ENCODE data around the gene TYW1B.
A peak's percentile ranks its signal among the peaks of the same experiment; 100 is the strongest.
"Not testable (repeated sequence)": the region's sequence is repeated elsewhere in the genome, so short reads cannot be mapped to it uniquely, and the experiment has no call there.

TYW1B gene

DNA sequence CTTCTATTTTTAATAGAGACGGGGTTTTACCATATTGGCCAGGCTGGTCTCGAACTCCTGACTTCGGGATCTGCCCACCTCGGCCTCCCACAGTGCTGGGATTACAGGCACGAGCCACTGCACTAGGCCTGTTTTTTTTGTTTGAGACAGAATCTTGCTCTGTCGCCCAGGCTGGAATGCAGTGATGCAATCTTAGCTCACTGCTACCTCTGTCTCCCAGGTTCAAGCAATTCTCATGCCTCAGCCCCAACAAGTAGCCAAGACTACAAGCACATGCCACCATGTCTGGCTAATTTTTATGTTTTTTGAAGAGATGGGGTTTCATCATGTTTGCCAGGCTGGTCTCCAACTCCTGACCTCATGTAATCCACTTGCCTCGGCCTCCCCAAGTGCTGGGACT lies 73.7 kb downstream of the TYW1B start:
- peak; percentile 48 for DNase-seq (ENCODE audit: low read depth, low spot score)

DNA sequence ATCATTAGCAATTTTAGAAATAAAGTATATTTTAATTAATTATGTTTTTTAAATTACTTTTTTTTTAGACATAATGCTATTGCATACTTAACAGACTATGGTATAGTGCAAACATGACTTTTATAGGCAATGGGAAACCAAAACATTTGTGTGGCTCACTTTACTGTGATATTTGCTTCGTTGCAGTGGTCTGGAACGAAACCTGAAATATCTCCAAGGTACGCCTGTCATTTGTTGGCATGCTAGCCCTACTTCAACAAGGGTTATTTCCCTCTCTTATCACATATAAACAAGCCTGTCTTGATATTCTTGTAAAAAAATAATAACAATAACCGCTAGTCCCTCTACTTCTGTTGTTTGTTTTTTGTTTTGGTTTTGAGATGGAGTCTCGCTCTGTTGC lies 74.2 kb downstream of the TYW1B start:
- no peak for DNase-seq (ENCODE audit: low read depth, low spot score)

DNA sequence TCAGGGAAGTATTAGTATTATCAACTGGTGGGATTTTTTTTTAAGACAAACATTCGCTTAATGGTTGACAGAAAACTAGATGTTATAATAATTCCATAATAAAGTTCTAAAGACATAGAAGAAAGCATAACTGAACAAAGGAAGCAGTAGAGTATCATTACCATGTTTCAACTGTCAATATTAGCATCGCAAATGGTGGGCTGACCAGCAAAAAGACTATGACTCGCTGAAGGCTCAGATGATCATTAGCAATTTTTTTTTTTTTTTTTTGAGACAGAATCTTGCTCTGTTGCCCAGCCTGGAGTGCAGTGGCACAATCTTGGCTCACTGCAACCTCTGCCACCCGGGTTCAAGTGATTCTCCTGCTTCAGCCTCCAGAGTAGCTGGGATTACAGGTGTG lies 74.8 kb downstream of the TYW1B start:
- not testable (repeated sequence) for DNase-seq (ENCODE audit: low read depth, low spot score)

DNA sequence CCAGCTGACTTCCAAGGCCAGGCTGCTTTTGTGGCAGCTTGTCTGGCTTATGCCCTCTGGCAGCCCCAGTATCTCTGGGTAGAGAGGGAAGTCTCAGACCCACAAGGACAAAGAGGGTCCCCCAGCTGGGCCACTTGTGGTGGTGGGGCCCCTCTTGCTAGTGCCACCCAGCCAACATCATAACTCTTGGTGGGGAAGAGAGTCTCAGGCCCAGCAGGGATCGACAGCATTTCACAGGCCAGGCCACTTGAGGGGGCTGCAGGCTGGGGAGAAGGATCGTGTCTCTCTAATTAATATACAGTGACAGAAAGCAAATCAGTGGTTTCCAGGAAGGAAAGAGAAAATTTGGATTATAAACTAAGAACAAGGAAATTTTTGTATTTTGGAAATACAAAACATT lies 76.0 kb downstream of the TYW1B start:
- DNase-seq (ENCODE audit: low read depth, low spot score): peak; percentile 27

DNA sequence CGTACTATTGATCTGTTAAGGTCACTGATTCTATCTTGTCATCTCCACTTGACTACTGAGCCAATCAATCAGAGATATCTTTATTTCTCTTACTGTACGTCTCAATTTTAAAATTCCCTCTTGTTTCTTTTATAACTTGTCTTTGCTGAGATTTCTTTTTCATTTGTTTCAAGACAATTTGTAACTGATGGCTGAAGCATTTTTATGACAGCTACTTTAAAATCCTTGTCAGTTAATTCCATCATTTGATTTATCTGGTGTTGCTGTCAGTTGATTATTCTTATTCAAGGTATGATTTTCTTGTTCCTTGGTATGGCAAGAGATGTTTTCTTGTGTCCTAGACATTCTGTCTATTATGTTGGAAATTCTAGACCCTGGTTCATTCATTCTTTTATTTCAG lies 76.6 kb downstream of the TYW1B start:
- DNase-seq (ENCODE audit: low read depth, low spot score): no peak

DNA sequence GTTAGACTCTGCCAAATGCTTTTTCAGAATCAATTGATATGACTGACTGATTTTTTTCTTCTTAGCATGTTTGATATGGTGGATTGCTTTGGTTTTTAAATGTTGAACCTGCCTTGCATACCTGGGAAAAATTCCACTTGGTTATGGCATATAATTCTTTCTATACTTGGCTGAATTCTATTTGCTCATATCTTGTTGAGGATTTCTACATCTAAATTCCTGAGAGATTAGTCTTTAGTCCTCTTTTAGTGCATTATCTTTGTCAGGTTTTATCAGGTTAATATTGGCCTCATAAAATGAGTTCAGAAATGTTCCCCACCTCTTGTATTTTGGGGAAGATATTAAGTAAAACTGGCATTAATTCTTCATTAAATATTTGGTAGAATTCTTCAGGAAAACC lies 79.4 kb downstream of the TYW1B start:
- DNase-seq (ENCODE audit: low read depth, low spot score): not testable (repeated sequence)

DNA sequence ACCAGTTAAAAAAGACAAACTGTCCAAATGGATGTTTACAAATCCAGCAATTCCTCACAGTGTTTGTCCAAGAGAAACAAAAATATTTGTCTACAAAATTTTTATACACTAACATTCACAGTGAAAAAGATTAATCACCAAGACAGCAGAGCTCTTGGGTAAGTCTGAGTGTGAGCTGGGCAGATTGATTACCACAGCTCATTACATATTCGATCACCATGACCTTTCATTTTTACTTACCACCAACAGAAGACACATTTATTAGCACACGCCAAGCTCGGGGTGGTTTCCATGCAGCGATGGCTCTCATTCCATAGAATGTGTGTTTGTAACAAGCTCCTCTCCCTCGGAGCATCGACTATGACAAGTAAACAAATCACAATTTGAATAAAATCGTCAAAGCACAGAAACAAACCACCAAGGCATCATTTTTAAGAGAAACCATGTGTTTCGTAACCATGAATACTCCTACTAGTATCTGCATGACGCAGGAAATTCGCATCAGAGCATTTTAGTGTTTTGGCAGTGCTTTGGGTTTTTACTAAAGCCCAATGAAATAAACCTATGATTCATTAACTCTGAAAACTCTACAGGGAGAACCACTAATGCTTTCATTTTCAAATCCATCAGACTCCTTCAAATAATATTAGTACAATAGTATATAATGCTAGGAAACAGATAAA lies 83.6 kb downstream of the TYW1B start:
- DNase-seq (ENCODE audit: low read depth, low spot score): not testable (repeated sequence)

DNA sequence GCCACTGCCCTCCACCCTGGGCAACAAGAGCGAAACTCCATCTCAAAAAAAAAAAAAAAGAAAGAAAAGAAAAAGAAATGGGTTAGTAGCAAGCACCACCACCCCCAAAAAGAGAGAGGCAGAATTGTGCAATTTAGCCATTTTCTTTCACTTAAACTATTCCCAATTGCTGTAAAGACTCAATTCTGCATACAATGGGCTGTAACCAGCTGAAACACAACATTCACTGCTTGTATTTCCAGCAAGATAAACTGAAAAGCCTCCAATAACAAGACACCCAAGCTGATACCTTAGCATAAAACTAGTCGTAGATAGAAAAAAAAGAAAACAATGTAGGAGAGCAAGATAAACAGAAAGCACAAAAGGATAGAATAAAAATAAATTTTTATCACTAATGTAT lies 84.2 kb downstream of the TYW1B start:
- not testable (repeated sequence) for DNase-seq (ENCODE audit: low read depth, low spot score)

DNA sequence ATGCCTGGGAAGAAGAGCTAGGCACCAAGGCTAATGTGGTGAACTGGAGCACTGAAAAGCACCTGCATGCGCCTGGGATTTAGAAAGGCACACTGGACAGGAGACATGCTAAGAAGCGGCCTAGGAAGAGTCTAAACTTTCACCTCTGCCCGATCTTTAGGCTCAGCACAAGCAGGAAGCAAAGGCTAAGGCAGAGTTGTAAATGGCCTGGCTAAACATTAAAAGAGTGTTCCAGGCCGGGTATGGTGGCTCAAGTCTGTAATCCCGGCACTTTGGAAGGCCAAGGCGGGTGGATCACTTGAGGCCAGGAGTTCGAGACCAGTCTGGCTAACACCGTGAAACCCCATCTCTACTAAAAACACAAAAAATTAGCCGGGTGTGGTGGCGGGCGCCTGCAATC lies 88.3 kb downstream of the TYW1B start:
- not testable (repeated sequence) for DNase-seq (ENCODE audit: low read depth, low spot score)

DNA sequence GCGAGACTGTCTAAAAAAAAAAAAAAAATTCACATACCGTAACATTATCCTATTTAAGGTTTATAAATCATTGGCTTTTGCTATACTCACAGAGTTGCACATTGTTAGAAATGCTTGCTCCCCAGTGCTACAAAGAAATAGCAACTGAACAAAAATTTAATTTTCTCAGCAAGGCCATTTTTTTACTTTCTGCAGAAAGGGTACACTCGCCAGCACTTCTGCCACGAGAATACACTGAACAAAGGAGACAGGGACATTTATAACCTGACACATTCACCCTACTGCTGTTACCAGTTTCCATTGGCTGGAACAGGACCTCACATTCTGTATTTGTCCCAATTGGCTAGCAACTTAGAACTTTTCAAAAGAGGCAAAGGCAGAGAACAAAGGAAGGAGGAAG lies 92.1 kb downstream of the TYW1B start:
- not testable (repeated sequence) for DNase-seq (ENCODE audit: low read depth, low spot score)

DNA sequence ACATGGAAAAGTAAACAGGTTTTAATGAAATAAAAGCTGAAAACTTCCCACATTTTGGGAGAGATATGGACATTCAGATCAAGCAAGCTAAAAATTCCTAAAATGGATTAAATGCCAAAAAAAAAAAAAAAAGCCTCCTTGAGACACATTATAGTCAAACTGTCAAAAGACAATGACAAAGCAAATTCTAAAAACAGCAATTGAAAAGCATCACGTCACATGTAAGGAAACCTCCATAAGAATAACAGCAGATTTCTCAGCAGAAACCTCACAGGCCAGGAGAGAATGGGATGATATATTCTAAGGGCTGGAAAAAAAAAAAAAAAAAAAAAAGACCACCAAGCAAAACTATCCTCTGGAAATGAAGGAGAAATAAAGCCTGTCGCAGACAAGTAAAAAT lies 97.2 kb downstream of the TYW1B start:
- not testable (repeated sequence) for DNase-seq (ENCODE audit: low read depth, low spot score)

DNA sequence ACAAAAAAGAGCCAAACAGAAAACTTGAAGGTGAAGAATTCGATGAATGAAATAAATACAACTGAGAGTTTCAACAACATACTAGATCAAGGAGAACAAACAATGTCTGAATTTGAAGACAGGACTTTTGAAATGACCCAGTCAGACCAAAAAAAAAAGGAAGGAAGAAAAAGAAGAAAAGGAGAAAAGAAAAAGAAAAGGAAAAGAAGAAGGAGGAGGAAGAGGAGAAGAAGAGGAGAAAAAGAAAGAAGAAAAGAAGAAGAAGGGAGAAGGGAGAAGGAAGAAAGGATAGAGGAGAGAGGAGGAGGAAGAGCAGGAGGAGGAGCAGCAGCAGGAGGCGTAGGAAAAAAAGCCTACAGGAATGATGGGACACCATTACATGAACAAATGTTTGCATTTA lies 97.6 kb downstream of the TYW1B start:
- DNase-seq (ENCODE audit: low read depth, low spot score): not testable (repeated sequence)

DNA sequence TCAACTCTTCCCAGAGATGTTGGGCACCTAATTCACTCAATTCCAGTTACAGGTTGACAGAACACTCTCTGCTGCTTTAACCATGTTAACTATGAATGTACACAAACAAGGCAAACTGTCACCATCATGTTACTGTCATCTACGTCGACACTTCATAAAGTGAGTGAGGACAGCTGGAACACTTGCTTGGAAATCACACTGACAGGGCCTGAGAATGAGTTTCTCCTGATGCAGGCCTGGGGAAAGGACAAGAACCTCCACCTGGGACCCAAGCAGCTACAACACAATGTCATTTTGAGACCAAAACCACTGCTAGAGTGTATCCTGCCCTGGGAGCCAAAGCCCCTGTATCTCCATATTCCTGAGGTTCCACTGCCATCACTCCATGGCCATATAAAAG lies 98.9 kb downstream of the TYW1B start:
- DNase-seq (ENCODE audit: low read depth, low spot score): not testable (repeated sequence)

DNA sequence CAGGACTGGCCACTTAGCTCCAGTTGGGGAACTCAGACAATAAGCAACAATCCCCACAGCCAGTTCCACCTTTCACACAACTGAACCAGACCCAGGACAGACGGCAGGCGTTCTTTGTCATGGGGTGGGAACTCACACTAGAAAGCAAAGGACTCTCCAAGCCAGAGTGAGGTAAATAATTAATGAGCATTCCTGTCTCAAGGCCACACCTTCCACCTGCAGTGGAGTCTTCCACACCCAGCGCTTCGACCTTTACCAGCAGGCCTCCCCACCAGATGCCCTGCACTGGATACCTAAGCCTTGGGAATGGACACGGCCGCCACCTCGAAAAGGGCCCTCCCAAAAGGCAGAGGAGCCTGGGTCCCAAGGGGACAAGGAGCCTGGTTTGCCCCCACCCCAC lies 105.3 kb downstream of the TYW1B start:
- DNase-seq (ENCODE audit: low read depth, low spot score): peak; percentile 65

DNA sequence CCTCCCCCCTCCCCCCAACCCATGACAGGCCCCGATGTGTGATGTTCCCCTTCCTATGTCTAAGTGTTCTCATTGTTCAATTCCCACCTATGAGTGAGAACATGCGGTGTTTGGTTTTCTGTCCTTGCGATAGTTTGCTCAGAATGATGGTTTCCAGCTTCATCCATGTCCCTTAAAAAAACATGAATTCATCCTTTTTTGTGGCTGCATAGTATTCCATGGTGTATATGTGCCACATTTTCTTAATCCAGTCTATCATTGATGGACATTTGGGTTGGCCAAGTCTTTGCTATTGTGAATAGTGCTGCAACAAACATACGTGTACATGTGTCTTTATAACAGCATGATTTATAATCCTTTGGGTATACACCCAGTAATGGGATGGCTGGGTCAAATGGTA lies 107.1 kb downstream of the TYW1B start:
- DNase-seq (ENCODE audit: low read depth, low spot score): not testable (repeated sequence)

DNA sequence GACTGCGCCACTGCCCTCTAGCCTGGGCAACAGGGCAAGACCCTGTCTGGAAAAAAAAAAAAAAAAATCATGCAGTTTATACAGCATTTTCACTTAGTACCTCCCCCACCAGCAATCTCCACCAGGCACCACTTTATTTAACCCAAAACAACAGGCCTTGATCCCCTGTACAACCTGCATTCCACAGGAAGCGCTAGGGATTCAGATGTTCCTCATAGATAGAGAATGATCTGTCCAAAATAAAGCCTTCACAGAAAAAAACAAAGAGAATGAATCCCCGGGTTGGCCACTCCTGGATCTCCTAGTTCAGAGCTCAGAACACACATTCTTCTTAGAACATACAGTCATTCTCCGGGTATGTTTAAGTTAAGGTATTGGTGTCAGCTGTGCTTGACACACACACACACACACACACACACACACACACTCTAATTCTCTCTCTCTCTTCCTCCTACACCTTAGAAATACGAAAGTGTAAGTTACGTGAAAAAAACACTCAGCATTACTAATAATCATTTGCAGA lies 110.7 kb downstream of the TYW1B start:
- peak; percentile 41 for DNase-seq (ENCODE audit: low read depth, low spot score)

DNA sequence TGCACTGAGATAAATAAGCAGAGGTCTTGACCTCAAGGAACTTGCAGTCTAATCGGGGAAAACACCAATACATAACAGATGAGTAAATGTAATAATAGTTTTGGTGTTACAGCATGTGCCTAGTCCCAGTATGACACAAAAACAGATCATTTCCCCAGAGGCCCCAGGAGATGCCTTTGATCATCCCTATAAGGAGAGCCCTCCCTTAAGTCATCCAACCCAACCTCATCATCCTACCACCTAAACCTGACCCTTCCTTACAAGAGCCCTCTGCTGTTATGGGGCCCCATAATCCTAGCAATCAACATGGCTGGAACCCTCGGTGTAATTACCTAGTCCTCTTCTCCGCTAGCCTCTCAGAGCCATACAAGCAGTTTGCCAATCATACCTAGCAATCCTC lies 116.1 kb downstream of the TYW1B start:
- DNase-seq (ENCODE audit: low read depth, low spot score): not testable (repeated sequence)

DNA sequence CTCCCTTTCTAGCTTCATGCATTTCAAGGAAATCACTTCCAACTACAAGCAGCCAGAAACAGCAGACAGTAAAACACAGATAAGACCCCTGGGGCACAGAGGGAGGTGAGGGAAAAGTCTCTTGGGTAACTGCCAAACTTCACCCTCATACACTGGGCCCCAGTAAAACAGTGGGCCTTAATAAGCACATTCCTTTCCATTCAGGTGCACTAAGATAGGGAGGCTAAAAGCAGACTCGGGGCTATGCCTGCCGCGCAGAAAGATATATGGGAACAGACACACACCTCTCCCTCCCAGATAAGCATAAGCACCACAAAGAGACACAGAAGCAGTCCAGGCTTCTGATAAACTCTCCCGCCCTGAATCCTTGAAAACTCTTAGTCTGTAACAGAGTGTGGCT lies 117.0 kb downstream of the TYW1B start:
- peak; percentile 77 for DNase-seq (ENCODE audit: low read depth, low spot score)

DNA sequence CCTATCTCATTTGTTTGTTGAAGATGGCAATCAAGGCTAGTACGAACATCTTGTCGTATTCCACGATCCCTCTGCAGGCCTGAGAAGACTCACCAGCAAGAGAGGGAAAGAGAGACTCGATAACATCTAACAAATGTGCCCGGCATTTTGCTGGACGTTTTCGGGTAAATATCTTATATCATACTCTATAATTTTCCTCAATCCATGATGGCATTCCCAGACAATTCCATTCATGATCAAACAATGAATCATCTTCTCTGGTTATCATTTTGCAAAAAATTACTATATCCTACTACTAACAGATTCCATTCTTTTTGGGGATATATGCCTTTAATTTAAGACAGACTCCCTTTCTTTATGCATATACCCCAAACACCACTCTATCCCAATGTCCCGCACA lies 118.1 kb downstream of the TYW1B start:
- no peak for DNase-seq (ENCODE audit: low read depth, low spot score)

DNA sequence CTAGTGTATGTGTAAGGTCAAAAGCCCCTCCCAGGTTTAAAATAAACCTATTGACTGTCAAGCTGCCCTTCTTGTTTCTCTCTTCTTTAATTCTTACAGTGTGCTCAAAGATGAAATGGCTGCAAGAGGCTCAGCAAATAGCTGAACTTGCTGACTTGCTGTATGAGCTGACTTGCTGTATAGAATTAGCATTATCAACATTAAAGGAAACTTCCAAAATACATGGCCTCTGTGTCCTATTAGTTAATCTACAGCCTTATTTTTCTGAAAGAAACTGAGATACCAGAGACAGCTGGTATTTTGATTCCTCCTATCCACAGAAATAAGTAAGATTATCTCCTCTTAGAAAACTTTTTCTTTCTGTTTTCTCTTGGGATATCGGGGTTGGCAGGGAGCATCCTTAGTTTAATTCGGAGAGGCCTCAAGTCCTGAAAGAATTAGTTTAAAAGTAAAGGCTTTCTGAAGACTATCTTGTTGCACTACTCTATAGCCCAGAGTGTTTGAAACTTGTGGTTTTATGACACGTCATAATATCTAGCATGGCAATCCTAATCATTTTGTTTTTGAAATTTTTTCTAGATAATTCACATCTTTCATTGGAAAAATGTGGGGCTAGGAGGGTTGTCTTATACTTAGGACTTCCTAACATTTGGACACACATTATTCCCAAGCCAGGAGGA lies 119.5 kb downstream of the TYW1B start:
- not testable (repeated sequence) for DNase-seq (ENCODE audit: low read depth, low spot score)

DNA sequence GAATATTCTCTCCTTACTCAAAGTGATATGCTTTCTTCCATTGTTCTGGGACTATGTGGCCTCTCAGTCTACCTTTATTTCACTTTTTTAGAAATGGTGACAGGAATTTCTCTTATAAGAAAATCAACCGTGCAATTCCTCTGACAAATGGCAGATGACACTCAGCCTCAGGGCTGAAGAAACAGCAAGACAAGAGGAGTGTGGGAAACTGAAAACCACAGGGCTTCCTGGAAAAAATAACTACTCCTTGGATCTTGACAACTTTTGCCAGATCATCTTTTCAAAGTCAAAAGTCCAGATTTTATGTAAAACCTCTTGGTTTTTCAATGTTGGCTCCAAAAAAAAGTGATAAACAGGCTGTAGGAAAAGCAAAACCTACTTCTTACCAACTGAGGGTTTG lies 121.5 kb downstream of the TYW1B start:
- DNase-seq (ENCODE audit: low read depth, low spot score): no peak

DNA sequence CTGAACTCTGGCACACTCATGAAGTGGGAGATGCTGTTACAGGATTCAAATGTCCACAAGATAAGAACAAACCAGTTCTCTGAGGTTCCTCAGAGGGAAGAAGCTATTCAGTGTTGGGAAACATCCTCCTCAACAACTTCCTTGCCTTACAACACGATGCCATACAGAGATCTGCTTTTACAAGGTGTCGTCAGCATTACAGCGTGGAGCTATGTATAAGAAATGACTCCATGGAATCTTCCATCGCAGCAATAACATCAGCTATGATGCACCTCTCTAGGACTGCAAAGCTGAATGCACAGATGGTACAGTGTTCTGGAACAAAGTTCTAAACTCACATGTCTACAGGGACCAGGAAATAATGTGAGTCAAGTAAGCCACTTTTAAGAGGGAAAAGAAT lies 122.3 kb downstream of the TYW1B start:
- DNase-seq (ENCODE audit: low read depth, low spot score): not testable (repeated sequence)

DNA sequence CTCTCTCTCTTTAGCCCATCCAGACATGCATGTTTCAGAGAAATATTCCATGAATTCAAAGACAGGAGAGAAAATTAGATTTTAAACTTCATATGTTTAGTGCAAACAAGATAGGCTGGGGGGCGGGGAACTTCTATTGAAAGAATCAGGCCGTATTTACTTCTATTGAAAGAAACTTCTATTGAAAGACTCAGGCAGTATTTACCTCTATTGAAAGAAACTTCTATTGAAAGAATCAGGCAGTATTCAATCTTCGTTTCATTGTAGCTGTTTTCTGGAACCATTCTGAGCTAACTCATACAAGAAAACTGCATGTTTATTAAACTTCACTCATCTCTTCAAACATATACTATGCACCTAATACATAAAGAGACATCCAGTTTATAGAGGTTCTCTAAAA lies 123.1 kb downstream of the TYW1B start:
- DNase-seq (ENCODE audit: low read depth, low spot score): no peak

Data from ELF-1 (cell line).